ENCODE data around the gene PPIE.

Gene PPIE

DNA sequence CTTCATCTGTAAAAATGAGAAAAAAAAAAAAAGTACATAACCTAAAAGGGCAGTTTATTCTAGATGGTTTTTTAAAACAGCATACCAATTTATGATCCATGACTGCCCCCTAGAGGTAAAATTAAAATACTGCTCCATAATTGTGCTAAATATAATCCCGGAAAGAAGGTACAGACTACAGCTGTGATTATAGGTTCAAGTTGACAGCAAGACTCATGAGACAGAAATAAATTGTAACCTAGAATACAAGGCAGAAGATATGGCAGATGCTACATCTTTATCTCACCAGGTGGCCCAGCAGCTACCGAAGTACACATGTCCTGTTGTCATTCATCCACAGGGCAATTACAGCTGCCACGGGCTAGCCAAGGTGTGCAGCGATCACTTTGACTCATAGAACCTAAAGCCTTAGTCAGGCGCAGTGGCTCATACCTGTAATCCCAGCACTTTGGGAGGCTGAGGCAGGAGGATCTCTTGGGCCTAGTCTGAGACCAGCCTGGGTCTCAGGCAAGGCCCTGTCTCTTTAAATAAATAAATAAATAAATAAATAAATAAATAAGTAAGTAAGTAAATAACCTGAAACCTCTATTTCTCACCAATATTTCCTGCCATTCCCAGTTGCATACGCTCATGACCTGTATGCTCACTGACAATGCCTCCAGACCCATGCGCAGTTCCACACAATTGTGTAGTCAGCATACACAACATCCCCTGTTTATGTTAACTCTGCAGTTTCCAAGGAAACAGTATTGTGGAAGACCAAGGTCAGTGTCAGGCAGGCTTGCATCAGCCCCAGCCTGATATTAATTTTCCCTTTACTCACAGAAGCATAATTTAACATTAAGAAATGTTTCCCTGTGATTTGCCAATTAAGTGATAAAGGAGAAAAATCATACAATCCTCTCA lies 18.3 kb upstream of the PPIE start:
- peaks cover 0 to 4% of the 10 kb centered on the region in 2 donors for H3K27me3 ChIP-seq (ENCODE audit: control insufficient read depth in 1 of 2, insufficient read depth in 2 of 2, low read length in 2 of 2)
- no peak overlapping the region for H3K9ac ChIP-seq (ENCODE audit: low read length in 2 of 2)
- H3K4me3 ChIP-seq (ENCODE audit: low read length in 2 of 2) = no peak overlapping the region
- H3K36me3 ChIP-seq (ENCODE audit: control insufficient read depth in 2 of 2, insufficient read depth in 2 of 2, low read length in 2 of 2) = no peaks in the 10 kb centered on the region
- H3K9me3 ChIP-seq (ENCODE audit: control insufficient read depth in 2 of 2, low read length in 2 of 2) = no peaks in the 10 kb centered on the region
- H3K4me1 ChIP-seq (ENCODE audit: control insufficient read depth, insufficient read depth, low read length) = no peaks in the 10 kb centered on the region
- no peak overlapping the region for H3K27ac ChIP-seq (ENCODE audit: low read length)

DNA sequence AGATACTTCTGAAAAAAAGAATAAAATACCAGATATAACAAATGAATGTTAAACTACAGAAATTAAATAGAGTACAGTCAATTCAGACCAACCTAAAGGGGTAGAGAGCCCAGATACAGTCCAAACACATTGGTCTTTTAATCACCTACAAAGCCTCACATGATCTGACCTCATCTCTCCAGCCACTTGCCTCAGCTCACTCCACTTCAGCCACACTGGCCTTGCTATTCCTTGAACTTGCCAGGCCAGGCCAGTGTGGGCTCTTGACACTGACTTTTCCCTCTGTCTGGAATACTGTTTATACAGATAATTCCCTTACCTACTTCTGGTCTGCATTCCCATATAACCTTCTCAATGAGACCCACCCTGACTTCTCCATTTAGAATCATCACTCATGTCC lies 17.0 kb upstream of the PPIE start:
- Histone ChIP-seq H3K4me3 (ENCODE audit: low read length in 2 of 2) (no peak overlapping the region), H3K4me1 (ENCODE audit: control insufficient read depth, insufficient read depth, low read length) (no peaks in the 10 kb centered on the region), H3K27ac (ENCODE audit: low read length) (no peak overlapping the region), H3K9me3 (ENCODE audit: control insufficient read depth in 2 of 2, low read length in 2 of 2) (no peaks in the 10 kb centered on the region), H3K27me3 (ENCODE audit: control insufficient read depth in 1 of 2, insufficient read depth in 2 of 2, low read length in 2 of 2) (peaks cover 0 to 4% of the 10 kb centered on the region in 2 donors), H3K36me3 (ENCODE audit: control insufficient read depth in 2 of 2, insufficient read depth in 2 of 2, low read length in 2 of 2) (no peaks in the 10 kb centered on the region), H3K9ac (ENCODE audit: low read length in 2 of 2) (no peak overlapping the region)

DNA sequence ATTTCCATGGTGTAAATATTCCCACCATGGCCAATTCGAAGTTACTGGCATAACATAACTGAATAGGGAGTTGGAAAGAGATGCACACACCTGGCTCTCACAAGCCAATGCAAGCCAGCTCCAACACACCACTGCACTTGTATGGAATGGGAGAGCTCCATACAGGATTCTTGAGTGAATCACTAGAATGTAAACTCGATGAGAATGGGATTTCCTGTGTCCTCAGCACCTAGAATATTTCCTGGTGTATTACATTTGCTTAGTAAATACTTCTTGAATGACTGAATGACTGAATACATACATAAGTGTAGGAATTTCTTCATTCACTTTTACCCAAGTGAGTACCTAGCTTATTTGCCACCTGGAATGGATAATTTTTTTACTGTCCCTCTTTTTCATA lies 16.2 kb upstream of the PPIE start:
- peaks cover 0 to 2% of the 10 kb centered on the region in 2 donors for H3K27me3 ChIP-seq (ENCODE audit: control insufficient read depth in 1 of 2, insufficient read depth in 2 of 2, low read length in 2 of 2)

DNA sequence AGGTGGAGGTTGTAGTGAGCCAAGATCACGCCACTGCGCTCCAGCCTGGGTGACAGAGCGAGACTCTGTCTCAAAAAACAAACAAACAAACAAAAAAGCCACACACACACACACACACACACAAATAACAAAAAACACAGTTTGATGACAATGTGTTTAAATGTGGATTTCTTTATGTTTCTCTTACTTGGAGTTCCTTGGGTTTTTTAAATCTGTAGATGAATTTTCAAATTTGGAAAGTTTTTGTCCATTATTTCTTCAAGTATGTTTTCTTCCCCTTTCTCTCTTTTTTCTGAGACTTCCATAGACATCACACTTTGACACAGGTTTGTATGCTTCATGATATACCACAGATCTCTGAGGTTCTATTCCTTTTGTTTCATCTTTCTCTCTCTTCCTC lies 12.1 kb upstream of the PPIE start:
- no peak overlapping the region for H3K4me3 ChIP-seq (ENCODE audit: low read length in 2 of 2)
- peaks cover 10 to 13% of the 10 kb centered on the region in 2 donors for H3K27me3 ChIP-seq (ENCODE audit: control insufficient read depth in 1 of 2, insufficient read depth in 2 of 2, low read length in 2 of 2)
- H3K9me3 ChIP-seq (ENCODE audit: control insufficient read depth in 2 of 2, low read length in 2 of 2) = no peaks in the 10 kb centered on the region
- no peak overlapping the region for H3K27ac ChIP-seq (ENCODE audit: low read length)
- no peak overlapping the region for H3K9ac ChIP-seq (ENCODE audit: low read length in 2 of 2)
- no peaks in the 10 kb centered on the region for H3K4me1 ChIP-seq (ENCODE audit: control insufficient read depth, insufficient read depth, low read length)
- no peaks in the 10 kb centered on the region for H3K36me3 ChIP-seq (ENCODE audit: control insufficient read depth in 2 of 2, insufficient read depth in 2 of 2, low read length in 2 of 2)

More for the DNA sequence above, 16.2 kb upstream of the PPIE start:
- H3K9me3 ChIP-seq (ENCODE audit: control insufficient read depth in 2 of 2, low read length in 2 of 2) = no peaks in the 10 kb centered on the region
- no peak overlapping the region for H3K4me3 ChIP-seq (ENCODE audit: low read length in 2 of 2)
- no peak overlapping the region for H3K27ac ChIP-seq (ENCODE audit: low read length)
- no peaks in the 10 kb centered on the region for H3K4me1 ChIP-seq (ENCODE audit: control insufficient read depth, insufficient read depth, low read length)
- H3K9ac ChIP-seq (ENCODE audit: low read length in 2 of 2) = no peak overlapping the region
- no peaks in the 10 kb centered on the region for H3K36me3 ChIP-seq (ENCODE audit: control insufficient read depth in 2 of 2, insufficient read depth in 2 of 2, low read length in 2 of 2)

DNA sequence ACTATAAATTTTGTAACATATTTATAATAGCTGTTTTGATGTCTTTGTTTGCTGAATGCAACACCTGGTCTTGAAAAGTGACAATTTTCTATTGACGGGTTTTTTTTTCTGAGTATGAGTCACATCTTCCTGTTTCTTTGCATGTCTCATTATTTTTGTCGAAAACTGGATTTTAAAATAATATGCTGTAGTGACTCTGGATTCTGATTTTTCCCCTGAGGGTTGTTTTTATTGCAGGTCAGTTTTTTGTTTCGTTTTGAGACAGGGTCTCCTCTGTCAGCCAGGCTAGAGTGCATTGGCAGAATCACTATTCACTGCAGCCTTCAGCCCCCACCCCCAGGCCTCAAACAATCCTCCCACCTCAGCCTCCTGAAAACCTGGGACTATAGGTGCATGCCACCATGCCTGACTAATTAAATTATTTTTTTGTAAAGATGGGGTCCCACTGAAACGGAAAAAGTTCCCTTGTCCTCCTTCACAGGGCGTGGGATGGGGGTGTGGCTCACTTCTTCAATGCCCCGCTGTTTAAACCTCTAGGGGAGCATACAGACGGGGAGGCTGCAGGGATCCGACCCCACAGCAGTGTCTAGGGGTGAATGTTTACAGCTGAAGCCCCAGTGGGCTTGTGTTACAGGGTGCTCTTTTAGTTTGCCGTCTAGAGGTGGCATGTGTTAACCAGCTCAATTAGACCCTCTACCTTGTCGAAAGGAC lies 11.3 kb upstream of the PPIE start:
- no peak overlapping the region for H3K4me3 ChIP-seq (ENCODE audit: low read length in 2 of 2)
- H3K9me3 ChIP-seq (ENCODE audit: control insufficient read depth in 2 of 2, low read length in 2 of 2) = no peaks in the 10 kb centered on the region
- H3K27me3 ChIP-seq (ENCODE audit: control insufficient read depth in 1 of 2, insufficient read depth in 2 of 2, low read length in 2 of 2) = peaks cover 10 to 13% of the 10 kb centered on the region in 2 donors
- H3K36me3 ChIP-seq (ENCODE audit: control insufficient read depth in 2 of 2, insufficient read depth in 2 of 2, low read length in 2 of 2) = no peaks in the 10 kb centered on the region
- H3K9ac ChIP-seq (ENCODE audit: low read length in 2 of 2) = no peak overlapping the region
- no peak overlapping the region for H3K27ac ChIP-seq (ENCODE audit: low read length)
- H3K4me1 ChIP-seq (ENCODE audit: control insufficient read depth, insufficient read depth, low read length) = no peaks in the 10 kb centered on the region

DNA sequence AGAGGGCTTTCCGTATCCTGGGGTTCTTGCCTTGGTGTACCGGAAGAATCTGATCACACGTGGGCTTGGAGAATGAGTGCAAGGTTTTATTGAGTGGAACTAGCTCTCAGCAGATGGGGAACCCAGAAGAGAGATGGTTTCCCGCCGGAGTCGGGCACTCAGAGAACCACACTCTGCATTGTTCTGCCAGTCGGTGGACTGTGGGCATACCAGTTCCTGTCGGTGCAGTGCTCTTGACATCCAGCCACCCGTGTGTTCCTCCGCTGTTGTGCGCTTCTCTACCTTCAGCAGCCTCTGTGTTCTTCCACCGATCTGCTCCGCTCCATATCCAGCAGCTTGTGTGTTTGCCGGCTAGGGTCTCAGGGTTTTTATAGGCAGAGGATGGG lies 10.8 kb upstream of the PPIE start:
- peaks cover 10 to 13% of the 10 kb centered on the region in 2 donors for H3K27me3 ChIP-seq (ENCODE audit: control insufficient read depth in 1 of 2, insufficient read depth in 2 of 2, low read length in 2 of 2)
- no peak overlapping the region for H3K9ac ChIP-seq (ENCODE audit: low read length in 2 of 2)
- no peak overlapping the region for H3K27ac ChIP-seq (ENCODE audit: low read length)
- H3K4me3 ChIP-seq (ENCODE audit: low read length in 2 of 2) = no peak overlapping the region
- no peaks in the 10 kb centered on the region for H3K36me3 ChIP-seq (ENCODE audit: control insufficient read depth in 2 of 2, insufficient read depth in 2 of 2, low read length in 2 of 2)
- H3K4me1 ChIP-seq (ENCODE audit: control insufficient read depth, insufficient read depth, low read length) = peaks cover 3% of the 10 kb centered on the region
- H3K9me3 ChIP-seq (ENCODE audit: control insufficient read depth in 2 of 2, low read length in 2 of 2) = no peaks in the 10 kb centered on the region

DNA sequence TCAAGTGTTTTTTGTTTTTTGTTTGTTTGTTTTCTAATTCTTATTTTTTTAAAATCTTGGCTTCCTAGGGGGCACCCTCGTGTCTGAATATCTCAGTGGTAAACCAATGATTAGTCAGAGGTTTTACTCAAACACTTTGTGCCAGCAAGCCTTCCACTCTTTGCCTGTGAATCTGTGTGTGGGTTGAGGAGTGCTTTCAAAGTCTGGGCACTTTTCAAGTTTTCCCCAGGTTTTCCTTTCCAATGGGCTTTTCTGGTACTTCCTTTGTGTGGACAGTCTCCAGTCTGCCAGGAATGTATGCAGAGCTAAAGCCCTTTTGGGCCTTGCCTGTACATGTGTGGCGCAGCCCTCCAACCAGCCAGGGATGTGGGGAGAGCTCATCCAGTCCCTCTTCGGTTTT lies 9.7 kb upstream of the PPIE start:
- Histone ChIP-seq H3K4me3 (ENCODE audit: low read length in 2 of 2) (no peak overlapping the region), H3K27me3 (ENCODE audit: control insufficient read depth in 1 of 2, insufficient read depth in 2 of 2, low read length in 2 of 2) (peaks cover 10 to 13% of the 10 kb centered on the region in 2 donors), H3K27ac (ENCODE audit: low read length) (no peak overlapping the region), H3K9ac (ENCODE audit: low read length in 2 of 2) (no peak overlapping the region), H3K4me1 (ENCODE audit: control insufficient read depth, insufficient read depth, low read length) (peaks cover 14% of the 10 kb centered on the region), H3K36me3 (ENCODE audit: control insufficient read depth in 2 of 2, insufficient read depth in 2 of 2, low read length in 2 of 2) (no peaks in the 10 kb centered on the region), H3K9me3 (ENCODE audit: control insufficient read depth in 2 of 2, low read length in 2 of 2) (no peaks in the 10 kb centered on the region)

DNA sequence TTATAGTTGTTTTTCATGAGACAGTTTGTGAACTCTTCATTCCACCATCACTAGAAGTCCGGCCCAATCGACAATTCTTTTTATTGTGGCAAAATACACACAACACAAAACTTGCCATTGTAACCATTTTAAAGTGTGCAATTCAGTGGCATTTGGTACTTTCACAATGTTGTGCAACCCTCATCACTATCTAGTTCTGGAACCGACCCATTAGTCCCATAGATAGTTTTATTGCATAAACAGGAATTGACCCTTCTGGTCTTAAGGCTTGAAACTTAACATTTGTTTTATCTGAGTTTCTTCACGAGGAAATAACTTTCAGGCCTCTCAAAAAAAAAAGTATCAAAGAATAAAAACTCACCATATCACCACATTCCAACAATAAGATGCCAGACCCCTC lies 8.8 kb upstream of the PPIE start:
- no peaks in the 10 kb centered on the region for H3K36me3 ChIP-seq (ENCODE audit: control insufficient read depth in 2 of 2, insufficient read depth in 2 of 2, low read length in 2 of 2)
- H3K27ac ChIP-seq (ENCODE audit: low read length) = no peak overlapping the region
- no peak overlapping the region for H3K9ac ChIP-seq (ENCODE audit: low read length in 2 of 2)
- H3K9me3 ChIP-seq (ENCODE audit: control insufficient read depth in 2 of 2, low read length in 2 of 2) = no peaks in the 10 kb centered on the region
- peaks cover 10 to 13% of the 10 kb centered on the region in 2 donors for H3K27me3 ChIP-seq (ENCODE audit: control insufficient read depth in 1 of 2, insufficient read depth in 2 of 2, low read length in 2 of 2)
- H3K4me1 ChIP-seq (ENCODE audit: control insufficient read depth, insufficient read depth, low read length) = peaks cover 14% of the 10 kb centered on the region
- H3K4me3 ChIP-seq (ENCODE audit: low read length in 2 of 2) = no peak overlapping the region

DNA sequence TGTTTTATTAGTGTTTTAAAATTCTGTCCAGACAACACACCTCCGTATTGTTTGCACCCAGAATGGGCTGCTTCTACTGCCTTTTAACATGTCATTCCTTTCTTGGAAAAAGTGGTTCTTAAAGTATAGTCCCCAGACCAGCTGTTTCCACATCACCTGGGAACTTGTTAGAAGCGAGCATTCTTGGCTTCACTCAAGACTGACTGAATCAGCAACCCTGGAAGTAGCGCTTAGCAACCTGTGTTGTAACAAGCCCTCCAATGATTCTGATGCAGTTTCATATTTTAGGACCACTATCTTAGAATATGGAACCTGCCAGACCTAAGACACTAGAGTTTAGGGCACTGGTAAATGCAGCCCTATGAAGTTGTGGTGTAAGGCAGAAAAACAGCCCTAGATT lies 6.0 kb upstream of the PPIE start:
- Histone ChIP-seq H3K27me3 (ENCODE audit: control insufficient read depth in 1 of 2, insufficient read depth in 2 of 2, low read length in 2 of 2) (peaks cover 9 to 10% of the 10 kb centered on the region in 2 donors), H3K27ac (ENCODE audit: low read length) (no peak overlapping the region), H3K9ac (ENCODE audit: low read length in 2 of 2) (no peak overlapping the region), H3K4me3 (ENCODE audit: low read length in 2 of 2) (no peak overlapping the region), H3K4me1 (ENCODE audit: control insufficient read depth, insufficient read depth, low read length) (peaks cover 14% of the 10 kb centered on the region), H3K9me3 (ENCODE audit: control insufficient read depth in 2 of 2, low read length in 2 of 2) (no peaks in the 10 kb centered on the region), H3K36me3 (ENCODE audit: control insufficient read depth in 2 of 2, insufficient read depth in 2 of 2, low read length in 2 of 2) (no peaks in the 10 kb centered on the region)

DNA sequence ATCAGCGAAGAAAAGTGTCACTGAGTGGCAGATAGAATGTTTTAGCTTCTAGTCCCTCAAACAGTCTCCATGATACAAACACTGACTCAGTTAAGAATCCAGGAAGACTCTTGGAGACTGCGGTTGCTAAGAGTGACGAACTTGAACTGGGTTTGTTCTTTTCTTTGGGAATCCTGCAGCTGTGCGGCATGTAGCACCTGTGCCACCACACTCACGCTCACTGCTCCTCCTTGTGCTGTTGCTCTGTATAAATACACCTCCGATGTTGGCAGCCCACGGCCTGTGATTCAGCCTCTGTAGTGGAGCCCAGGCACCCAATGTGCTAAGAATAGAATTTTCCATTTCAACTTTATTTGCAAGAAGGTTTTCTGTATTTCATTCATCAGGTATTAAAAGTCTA lies 5.5 kb upstream of the PPIE start:
- H3K9ac ChIP-seq (ENCODE audit: low read length in 2 of 2) = no peak overlapping the region
- H3K4me3 ChIP-seq (ENCODE audit: low read length in 2 of 2) = no peak overlapping the region
- H3K4me1 ChIP-seq (ENCODE audit: control insufficient read depth, insufficient read depth, low read length) = peaks cover 14% of the 10 kb centered on the region
- H3K9me3 ChIP-seq (ENCODE audit: control insufficient read depth in 2 of 2, low read length in 2 of 2) = no peaks in the 10 kb centered on the region
- no peaks in the 10 kb centered on the region for H3K36me3 ChIP-seq (ENCODE audit: control insufficient read depth in 2 of 2, insufficient read depth in 2 of 2, low read length in 2 of 2)
- H3K27ac ChIP-seq (ENCODE audit: low read length) = no peak overlapping the region
- H3K27me3 ChIP-seq (ENCODE audit: control insufficient read depth in 1 of 2, insufficient read depth in 2 of 2, low read length in 2 of 2) = peaks cover 5 to 7% of the 10 kb centered on the region in 2 donors

DNA sequence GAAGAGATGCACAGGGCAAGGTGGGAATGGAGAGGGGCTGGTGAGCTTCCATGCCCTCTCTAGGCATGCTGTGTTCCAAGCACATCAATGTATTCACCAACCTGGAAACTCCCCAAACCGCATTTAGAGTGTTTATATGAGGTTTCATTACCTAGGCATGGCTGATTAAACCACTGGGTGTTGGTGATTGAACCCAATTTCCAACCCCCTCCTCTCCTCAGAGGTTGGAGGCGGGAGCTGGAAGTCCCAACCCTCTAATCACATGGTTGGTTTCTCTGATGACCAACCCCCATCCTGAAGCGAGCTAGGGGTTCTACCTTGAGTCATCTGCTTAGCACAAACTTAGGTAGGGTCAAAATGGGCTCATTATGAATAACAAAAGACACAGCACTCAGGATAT lies 3.0 kb upstream of the PPIE start:
- Histone ChIP-seq H3K4me1 (ENCODE audit: control insufficient read depth, insufficient read depth, low read length) (peaks cover 27% of the 10 kb centered on the region), H3K4me3 (ENCODE audit: low read length in 2 of 2) (no peak overlapping the region), H3K9me3 (ENCODE audit: control insufficient read depth in 2 of 2, low read length in 2 of 2) (no peaks in the 10 kb centered on the region), H3K27ac (ENCODE audit: low read length) (no peak overlapping the region), H3K9ac (ENCODE audit: low read length in 2 of 2) (no peak overlapping the region), H3K27me3 (ENCODE audit: control insufficient read depth in 1 of 2, insufficient read depth in 2 of 2, low read length in 2 of 2) (no peaks in the 10 kb centered on the region), H3K36me3 (ENCODE audit: control insufficient read depth in 2 of 2, insufficient read depth in 2 of 2, low read length in 2 of 2) (peaks cover 0 to 1% of the 10 kb centered on the region in 2 donors)

Measured in stomach smooth muscle (tissue), 2 donors.